ENCODE results near the gene PARD3. TPM values are rescaled to one million over a fixed set of nuclear protein-coding genes. Genes with fewer than 3 reads are reported as not detected.

The PARD3 gene
- total RNA-seq, 1 donor from 2014 or later = 76.4 TPM

- Histone ChIP-seq H3K27me3 (ENCODE audit: control insufficient read depth, insufficient read depth, low read length) (no peaks in the 10 kb centered on the region), H3K36me3 (ENCODE audit: control insufficient read depth, insufficient read depth, low read length) (no peaks in the 10 kb centered on the region), H3K4me3 (ENCODE audit: low read depth, low read length) (no peak overlapping the region)
- no peak for TF ChIP-seq CTCF (IDR thresholded peaks at IDR 0.05; ENCODE audit: insufficient read depth, low read length, poor library complexity, severe bottlenecking)
- DNase-seq (ENCODE audit: low read depth) = no peak
Measured at GRCh38 chr10:34348917-34349485, 466.1 kb downstream of the PARD3 start.

GRCh38 chr10:34348021-34348420 is 467.1 kb downstream of the PARD3 start:
- Histone ChIP-seq H3K27me3 (ENCODE audit: control insufficient read depth, insufficient read depth, low read length) (no peaks in the 10 kb centered on the region), H3K36me3 (ENCODE audit: control insufficient read depth, insufficient read depth, low read length) (no peaks in the 10 kb centered on the region), H3K4me3 (ENCODE audit: low read depth, low read length) (no peak overlapping the region)
- no peak for DNase-seq (ENCODE audit: low read depth)
- no peak for TF ChIP-seq CTCF (IDR thresholded peaks at IDR 0.05; ENCODE audit: insufficient read depth, low read length, poor library complexity, severe bottlenecking)

- TF ChIP-seq CTCF (IDR thresholded peaks at IDR 0.05; ENCODE audit: insufficient read depth, low read length, poor library complexity, severe bottlenecking) = no peak
- DNase-seq (ENCODE audit: low read depth) = no peak
Measured at GRCh38 chr10:34347131-34347530, 468.0 kb downstream of the PARD3 start.

GRCh38 chr10:34346516-34347100 is 468.5 kb downstream of the PARD3 start:
- Histone ChIP-seq H3K4me3 (ENCODE audit: low read depth, low read length) (no peak overlapping the region), H3K36me3 (ENCODE audit: control insufficient read depth, insufficient read depth, low read length) (no peaks in the 10 kb centered on the region), H3K27me3 (ENCODE audit: control insufficient read depth, insufficient read depth, low read length) (no peaks in the 10 kb centered on the region)
- DNase-seq (ENCODE audit: low read depth) = no peak
- no peak for TF ChIP-seq CTCF (IDR thresholded peaks at IDR 0.05; ENCODE audit: insufficient read depth, low read length, poor library complexity, severe bottlenecking)

More at GRCh38 chr10:34347131-34347530, 468.0 kb downstream of the PARD3 start:
- H3K36me3 ChIP-seq (ENCODE audit: control insufficient read depth, insufficient read depth, low read length) = no peaks in the 10 kb centered on the region
- H3K27me3 ChIP-seq (ENCODE audit: control insufficient read depth, insufficient read depth, low read length) = no peaks in the 10 kb centered on the region
- H3K4me3 ChIP-seq (ENCODE audit: low read depth, low read length) = no peak overlapping the region

GRCh38 chr10:34345383-34345782 is 469.7 kb downstream of the PARD3 start:
- Histone ChIP-seq H3K4me3 (ENCODE audit: low read depth, low read length) (no peak overlapping the region), H3K27me3 (ENCODE audit: control insufficient read depth, insufficient read depth, low read length) (no peaks in the 10 kb centered on the region), H3K36me3 (ENCODE audit: control insufficient read depth, insufficient read depth, low read length) (no peaks in the 10 kb centered on the region)
- no peak for DNase-seq (ENCODE audit: low read depth)
- TF ChIP-seq CTCF (IDR thresholded peaks at IDR 0.05; ENCODE audit: insufficient read depth, low read length, poor library complexity, severe bottlenecking) = no peak

- no peak for TF ChIP-seq CTCF (IDR thresholded peaks at IDR 0.05; ENCODE audit: insufficient read depth, low read length, poor library complexity, severe bottlenecking)
- Histone ChIP-seq H3K27me3 (ENCODE audit: control insufficient read depth, insufficient read depth, low read length) (no peaks in the 10 kb centered on the region), H3K4me3 (ENCODE audit: low read depth, low read length) (no peak overlapping the region), H3K36me3 (ENCODE audit: control insufficient read depth, insufficient read depth, low read length) (no peaks in the 10 kb centered on the region)
- no peak for DNase-seq (ENCODE audit: low read depth)
Measured at GRCh38 chr10:34343764-34344163, 471.3 kb downstream of the PARD3 start.

Measured in kidney epithelial cell (primary cell).